HCT116 (cell line): ENCODE results near the gene GNB4. TPM values are rescaled to one million over a fixed set of nuclear protein-coding genes. Genes with fewer than 3 reads are reported as not detected.

Experiments
- ATAC-seq: fragments of 200-7000 bp; cut with Tn5 transposase; 2 replicates; pipeline ENCODE4 v1.9.1; 2020; ENCODE audit warnings: mild to moderate bottlenecking, moderate library complexity
- BruUV-seq: library from RNA; stranded (reverse); fragments of 400-500 nt; replicated peaks from 2 replicates; lab custom pipeline; 2021; lab: Mats Ljungman, UMichigan
- CTCF ChIA-PET: fragments of 300-600 bp; sonication (Branson Sonifier 250); formaldehyde crosslinking; loops from one replicate; lab custom pipeline; 2021; ENCODE audit warnings: antibody characterized with exemption; lab: Charles Lee
- POLR2A ChIA-PET: fragments of 300-600, 350-600 bp; sonication (Branson Sonifier 250); formaldehyde crosslinking; loops from one replicate; lab custom pipeline; 2021; ENCODE audit warnings: antibody characterized with exemption; lab: Charles Lee
- RAD21 ChIA-PET, 2 experiments: fragments of 300-600 bp; sonication (Branson Sonifier 250); formaldehyde crosslinking; loops; one replicate each; lab custom pipeline; 2023; ENCODE audit warnings: low total read pairs in 2 of 2; ENCODE audit not compliant: uncharacterized antibody in 2 of 2, unreplicated experiment in 2 of 2, low non-redundant PET in 1 of 2; lab: Charles Lee
- DNase-seq: peaks from one replicate; pipeline ENCODE4 v3.0.0-alpha.2; 2010; ENCODE audit warnings: low read depth, low spot score
- H2AFZ ChIP-seq: fragments of 200-600 bp; shearing (Covaris generic), sonication (generic); 2 replicates; pipeline ENCODE4 v1.6.1; 2017; ENCODE audit warnings: low read depth, mixed run types, mixed read lengths, antibody characterized with exemption, low read length; ENCODE audit not compliant: poor library complexity, severe bottlenecking
- H3K27ac ChIP-seq: 2 replicates; pipeline ENCODE4 v1.5.1; 2012; ENCODE audit warnings: low read depth, low read length
- H3K27me3 ChIP-seq: fragments of 200-600 bp; sonication (generic); 2 replicates; pipeline ENCODE4 v1.6.1; 2016; ENCODE audit warnings: mixed run types, low read length, mixed read lengths; ENCODE audit not compliant: insufficient read depth
- H3K36me3 ChIP-seq, 2 experiments: fragments of 200-500 bp in 1 of 2; fragments of 200-600 bp in 1 of 2; sonication (Bioruptor generic) in 1 of 2; sonication (generic) in 1 of 2; 2 replicates each; pipeline versions ENCODE4 v1.5.1 to v1.6.1; 2014 to 2016; ENCODE audit warnings: low read length in 2 of 2, inconsistent platforms in 1 of 2, mixed read lengths in 1 of 2, mixed run types in 1 of 2; ENCODE audit not compliant: insufficient read depth in 2 of 2, control insufficient read depth in 1 of 2
- H3K4me1 ChIP-seq, 2 experiments: fragments of 200-600 bp in 1 of 2; sonication (generic) in 1 of 2; 2 replicates each; pipeline versions ENCODE4 v1.5.1 to v1.6.1; 2012 to 2017; ENCODE audit warnings: low read length in 2 of 2, inconsistent platforms in 1 of 2, mild to moderate bottlenecking in 1 of 2, mixed read lengths in 1 of 2, mixed run types in 1 of 2, moderate library complexity in 1 of 2; ENCODE audit not compliant: insufficient read depth in 2 of 2, control insufficient read depth in 1 of 2
- H3K4me2 ChIP-seq: fragments of 200-600 bp; sonication (generic); 2 replicates; pipeline ENCODE4 v1.6.1; 2017; ENCODE audit warnings: mixed run types, low read length, mixed read lengths
- H3K4me3 ChIP-seq, 2 experiments: fragments of 200-600 bp in 1 of 2; sonication (generic) in 1 of 2; replicated peaks in 1 of 2; 2 replicates each; pipeline ENCODE4 v1.5.1; 2011 to 2016; ENCODE audit warnings: low read length in 2 of 2, control low read depth in 1 of 2, low read depth in 1 of 2, mild to moderate bottlenecking in 1 of 2, mixed read lengths in 1 of 2, mixed run types in 1 of 2
- H3K79me2 ChIP-seq: fragments of 200-600 bp; sonication (generic); 2 replicates; pipeline ENCODE4 v1.6.1; 2017; ENCODE audit warnings: mild to moderate bottlenecking, mixed run types, low read length, moderate library complexity, mixed read lengths; ENCODE audit not compliant: insufficient read depth
- H3K9ac ChIP-seq: fragments of 200-600 bp; sonication (generic); 2 replicates; pipeline ENCODE4 v1.6.1; 2016; ENCODE audit warnings: low read length, mixed read lengths
- H3K9me2 ChIP-seq: fragments of 200-600 bp; sonication (generic), shearing (Covaris generic); 2 replicates; pipeline ENCODE4 v1.6.1; 2017; ENCODE audit warnings: mixed run types, mild to moderate bottlenecking, moderate library complexity; ENCODE audit not compliant: insufficient read depth
- H3K9me3 ChIP-seq, 2 experiments: fragments of 200-500 bp in 1 of 2; fragments of 200-600 bp in 1 of 2; sonication (Bioruptor generic) in 1 of 2; sonication (generic) in 1 of 2; 2 replicates each; pipeline ENCODE4 v1.6.1; 2014 to 2017; ENCODE audit warnings: low read length in 2 of 2, mixed read lengths in 2 of 2, inconsistent platforms in 1 of 2, low read depth in 1 of 2, mild to moderate bottlenecking in 1 of 2, mixed run types in 1 of 2, moderate library complexity in 1 of 2; ENCODE audit not compliant: control insufficient read depth in 1 of 2, insufficient read depth in 1 of 2
- H4K20me1 ChIP-seq: fragments of 200-600 bp; sonication (generic), shearing (Covaris generic); 2 replicates; pipeline ENCODE4 v1.6.1; 2017; ENCODE audit warnings: mixed run types, mild to moderate bottlenecking, moderate library complexity; ENCODE audit not compliant: insufficient read depth
- CTCF ChIP-seq, 3 experiments: fragments of 200-600 bp in 1 of 3; sonication (generic) in 1 of 3; IDR thresholded peaks in 2 of 3; conservative IDR thresholded peaks in 1 of 3; 2 replicates each; pipeline ENCODE4 v1.5.1; 2012 to 2017; ENCODE audit warnings: low read depth in 2 of 3, low read length in 2 of 3, antibody characterized with exemption in 1 of 3, borderline replicate concordance in 1 of 3, control low read depth in 1 of 3, mild to moderate bottlenecking in 1 of 3, mixed read lengths in 1 of 3, mixed run types in 1 of 3, moderate library complexity in 1 of 3; ENCODE audit not compliant: insufficient read depth in 1 of 3
- JUND ChIP-seq: IDR thresholded peaks from 2 replicates; pipeline ENCODE4 v1.6.1; 2012
- REST ChIP-seq: IDR thresholded peaks from 2 replicates; pipeline ENCODE4 v1.6.1; 2012; ENCODE audit warnings: low read depth
- ZNF274 ChIP-seq: fragments of 200-500 bp; sonication (Bioruptor generic); IDR thresholded peaks from 2 replicates; pipeline ENCODE4 v1.6.1; 2014; ENCODE audit warnings: mild to moderate bottlenecking, low read depth, low read length, inconsistent platforms
- intact Hi-C: fragments of 100-400 bp; cut with micrococcal nuclease; formaldehyde crosslinking; loops from 2 replicates; pipeline ENCODE4 v1.10.0; 2022
- total RNA-seq: library from RNA; stranded (reverse); gene quantifications from one replicate; pipeline ENCODE4 v1.2.1, GENCODE V29; 2021; ENCODE audit not compliant: unreplicated experiment

Gene GNB4
- total RNA-seq, 1 experiment from 2014 or later: 0.10 TPM

GRCh38 chr3:179404307-179404706, 47.0 kb downstream of the GNB4 start (continued):
- TF ChIP-seq CTCF (IDR thresholded peaks at IDR 0.05 in 2 of 3, conservative IDR thresholded peaks at IDR 0.05 in 1 of 3; ENCODE audit: borderline replicate concordance in 1 of 3, insufficient read depth in 1 of 3, low read depth in 2 of 3, low read length in 2 of 3): no peak

GRCh38 chr3:179402963-179403362, 48.3 kb downstream of the GNB4 start:
- H3K9ac ChIP-seq: no peak overlapping the region
- ATAC-seq: no peak
- BruUV-seq: no TSS peak
- ChIA-PET POLR2A (no interaction called here), RAD21 (no interaction called here), CTCF (no interaction called here)
- TF ChIP-seq ZNF274: no peak
- H3K4me1 ChIP-seq: no peaks in the 10 kb centered on the region
- no peaks in the 10 kb centered on the region for H3K79me2 ChIP-seq
- H3K4me3 ChIP-seq: no peak overlapping the region
- intact Hi-C loops: no loop called here
- no peaks in the 10 kb centered on the region for H4K20me1 ChIP-seq
- H3K36me3 ChIP-seq: no peaks in the 10 kb centered on the region
- no peak for DNase-seq
- H2AFZ ChIP-seq: no peak overlapping the region
- H3K4me2 ChIP-seq: no peak overlapping the region
- H3K9me2 ChIP-seq: no peaks in the 10 kb centered on the region
- no peaks in the 10 kb centered on the region for H3K9me3 ChIP-seq
- H3K27me3 ChIP-seq: no peaks in the 10 kb centered on the region
- no peak overlapping the region for H3K27ac ChIP-seq

GRCh38 chr3:179401561-179401960, 49.7 kb downstream of the GNB4 start:
- H3K36me3 ChIP-seq: no peaks in the 10 kb centered on the region
- no peaks in the 10 kb centered on the region for H3K27me3 ChIP-seq
- no peak overlapping the region for H3K4me3 ChIP-seq
- BruUV-seq: no TSS peak
- H4K20me1 ChIP-seq: no peaks in the 10 kb centered on the region
- ChIA-PET RAD21 (no interaction called here), POLR2A (no interaction called here), CTCF (no interaction called here)
- H3K4me2 ChIP-seq: no peak overlapping the region
- H3K9ac ChIP-seq: no peak overlapping the region
- DNase-seq (no peak), ATAC-seq (no peak)
- intact Hi-C loops: no loop called here
- H3K9me2 ChIP-seq: no peaks in the 10 kb centered on the region
- no peaks in the 10 kb centered on the region for H3K79me2 ChIP-seq
- no peaks in the 10 kb centered on the region for H3K9me3 ChIP-seq
- no peak overlapping the region for H2AFZ ChIP-seq
- no peak overlapping the region for H3K27ac ChIP-seq
- no peaks in the 10 kb centered on the region for H3K4me1 ChIP-seq
- no peak for TF ChIP-seq JUND
- no peak for TF ChIP-seq REST
